ENCODE measurements around the gene USP10.
A peak's percentile ranks its signal among the peaks of the same experiment; 100 is the strongest.

Gene USP10

GRCh38 chr16:84699712-84700445 is at the start of gene USP10:
TSS of gene USP10 (plus strand) at chr16:84700000. CDS start at chr16:84700091, 91 bp downstream.
- peak; percentile 73 for DNase-seq

GRCh38 chr16:84650062-84650991 is 49.5 kb upstream of the USP10 start:
- no peak for DNase-seq

- no peak for DNase-seq
Measured at GRCh38 chr16:84652566-84652965, 47.2 kb upstream of the USP10 start.

- no peak for DNase-seq
Measured at GRCh38 chr16:84654238-84654637, 45.6 kb upstream of the USP10 start.

GRCh38 chr16:84654998-84655397 is 44.8 kb upstream of the USP10 start:
- DNase-seq: no peak

- no peak for DNase-seq
Measured at GRCh38 chr16:84656649-84657048, 43.2 kb upstream of the USP10 start.

- DNase-seq: no peak
Measured at GRCh38 chr16:84657229-84657837, 42.5 kb upstream of the USP10 start.

GRCh38 chr16:84658690-84659089 is 41.1 kb upstream of the USP10 start:
- DNase-seq: no peak

- no peak for DNase-seq
Measured at GRCh38 chr16:84659656-84660300, 40.0 kb upstream of the USP10 start.

GRCh38 chr16:84660973-84661372 is 38.8 kb upstream of the USP10 start:
- DNase-seq: no peak

GRCh38 chr16:84661418-84662060 is 38.3 kb upstream of the USP10 start:
- no peak for DNase-seq

GRCh38 chr16:84662471-84662870 is 37.3 kb upstream of the USP10 start:
- DNase-seq: no peak

GRCh38 chr16:84663433-84664101 is 36.2 kb upstream of the USP10 start:
- DNase-seq: no peak

- no peak for DNase-seq
Measured at GRCh38 chr16:84665359-84665758, 34.4 kb upstream of the USP10 start.

GRCh38 chr16:84665843-84666242 is 34.0 kb upstream of the USP10 start:
- DNase-seq: no peak

- no peak for DNase-seq
Measured at GRCh38 chr16:84667600-84668309, 32.0 kb upstream of the USP10 start.

- DNase-seq: no peak
Measured at GRCh38 chr16:84670063-84670462, 29.7 kb upstream of the USP10 start.

- no peak for DNase-seq
Measured at GRCh38 chr16:84672276-84673202, 27.3 kb upstream of the USP10 start.

- DNase-seq: no peak
Measured at GRCh38 chr16:84673203-84673535, 26.6 kb upstream of the USP10 start.

- DNase-seq: no peak
Measured at GRCh38 chr16:84673561-84673960, 26.2 kb upstream of the USP10 start.

Measured in NCI-H2171 (cell line).